Mucosa of stomach (tissue), 1 donor: ENCODE measurements around the gene RTBDN.
A peak's percentile ranks its signal among the peaks of the same experiment; 100 is the strongest.
"Not testable (repeated sequence)": the region's sequence is repeated elsewhere in the genome, so short reads cannot be mapped to it uniquely, and the experiment has no call there.

Experiments
- H3K27me3 ChIP-seq: one replicate; pipeline ENCODE4 v1.7.0; 2013; ENCODE audit warnings: mild to moderate bottlenecking, low read length; ENCODE audit not compliant: control insufficient read depth, insufficient read depth
- H3K36me3 ChIP-seq: one replicate; pipeline ENCODE4 v1.7.0; 2013; ENCODE audit warnings: low read length; ENCODE audit not compliant: control insufficient read depth, insufficient read depth
- H3K4me1 ChIP-seq: one replicate; pipeline ENCODE4 v1.7.0; 2013; ENCODE audit warnings: mild to moderate bottlenecking, low read length; ENCODE audit not compliant: control insufficient read depth, insufficient read depth
- H3K4me3 ChIP-seq: one replicate; pipeline ENCODE4 v1.7.0; 2013; ENCODE audit warnings: low read length
- H3K9ac ChIP-seq: one replicate; pipeline ENCODE4 v1.7.0; 2013; ENCODE audit warnings: mild to moderate bottlenecking, low read length, moderate library complexity
- H3K9me3 ChIP-seq: one replicate; pipeline ENCODE4 v1.7.0; 2013; ENCODE audit warnings: mild to moderate bottlenecking, low read length, moderate library complexity; ENCODE audit not compliant: control insufficient read depth
- donor health status: Pancreatic carcinoma.

RTBDN gene

DNA sequence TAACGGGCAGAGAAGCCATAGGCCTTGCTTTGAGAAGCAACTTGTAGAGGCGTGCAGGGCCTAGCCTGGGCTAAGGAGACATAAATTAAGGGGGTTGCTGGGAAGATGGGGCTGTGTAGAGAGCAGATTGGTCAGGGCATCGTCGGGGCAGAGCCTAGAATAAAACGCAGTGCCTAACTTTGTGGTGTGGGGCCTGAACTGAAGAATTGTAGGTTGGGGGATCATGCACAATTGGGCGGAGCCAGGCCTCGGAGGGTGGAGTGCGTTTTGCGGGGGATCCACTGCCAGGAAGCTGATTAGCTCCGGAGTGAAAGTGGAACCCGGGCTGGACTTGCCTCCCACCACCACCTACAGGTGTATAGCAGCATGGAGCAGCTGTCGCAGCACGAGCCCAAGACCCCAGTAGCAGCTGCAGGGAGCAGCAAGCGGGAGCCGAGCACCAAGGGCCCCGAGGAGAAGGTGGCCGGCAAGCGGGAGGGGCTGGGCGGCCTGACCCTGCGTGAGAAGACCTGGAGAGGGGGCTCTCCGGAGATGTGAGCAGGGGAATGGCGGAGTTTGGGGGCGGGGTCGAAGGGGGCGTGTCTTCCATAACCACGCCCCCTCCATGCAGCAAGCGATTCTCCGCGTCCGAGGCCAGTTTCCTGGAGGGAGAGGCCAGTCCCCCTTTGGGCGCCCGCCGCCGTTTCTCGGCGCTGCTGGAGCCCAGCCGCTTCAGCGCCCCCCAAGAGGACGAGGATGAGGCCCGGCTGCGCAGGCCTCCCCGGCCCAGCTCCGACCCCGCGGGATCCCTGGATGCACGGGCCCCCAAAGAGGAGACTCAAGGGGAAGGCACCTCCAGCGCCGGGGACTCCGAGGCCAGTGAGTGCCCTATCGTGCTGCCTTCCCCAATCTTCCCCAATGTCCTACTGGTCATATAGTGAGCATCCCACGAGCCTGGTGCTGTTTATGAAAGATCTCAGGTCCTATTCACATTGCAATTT is 33.0 kb upstream of the RTBDN start:
- H3K4me1 ChIP-seq, result peaks cover 13% of the 10 kb centered on the region
- no peak overlapping the region for H3K9ac ChIP-seq
- H3K36me3 ChIP-seq, result no peaks in the 10 kb centered on the region
- peak overlapping the region; percentile 22 for H3K4me3 ChIP-seq
- no peaks in the 10 kb centered on the region for H3K9me3 ChIP-seq
- no peaks in the 10 kb centered on the region for H3K27me3 ChIP-seq

- no peaks in the 10 kb centered on the region for H3K36me3 ChIP-seq
- H3K27me3 ChIP-seq, result no peaks in the 10 kb centered on the region
- H3K4me3 ChIP-seq, result no peak overlapping the region
- H3K9me3 ChIP-seq, result no peaks in the 10 kb centered on the region
- H3K9ac ChIP-seq, result no peak overlapping the region
- H3K4me1 ChIP-seq, result peaks cover 13% of the 10 kb centered on the region
Observed at GRCh38 chr19:12866416-12867119, 32.2 kb upstream of the RTBDN start.

GRCh38 chr19:12865746-12866415 is 31.5 kb upstream of the RTBDN start:
- Histone ChIP-seq H3K36me3 (no peaks in the 10 kb centered on the region), H3K4me3 (no peak overlapping the region), H3K9me3 (no peaks in the 10 kb centered on the region), H3K27me3 (no peaks in the 10 kb centered on the region), H3K9ac (no peak overlapping the region), H3K4me1 (peaks cover 13% of the 10 kb centered on the region)

DNA sequence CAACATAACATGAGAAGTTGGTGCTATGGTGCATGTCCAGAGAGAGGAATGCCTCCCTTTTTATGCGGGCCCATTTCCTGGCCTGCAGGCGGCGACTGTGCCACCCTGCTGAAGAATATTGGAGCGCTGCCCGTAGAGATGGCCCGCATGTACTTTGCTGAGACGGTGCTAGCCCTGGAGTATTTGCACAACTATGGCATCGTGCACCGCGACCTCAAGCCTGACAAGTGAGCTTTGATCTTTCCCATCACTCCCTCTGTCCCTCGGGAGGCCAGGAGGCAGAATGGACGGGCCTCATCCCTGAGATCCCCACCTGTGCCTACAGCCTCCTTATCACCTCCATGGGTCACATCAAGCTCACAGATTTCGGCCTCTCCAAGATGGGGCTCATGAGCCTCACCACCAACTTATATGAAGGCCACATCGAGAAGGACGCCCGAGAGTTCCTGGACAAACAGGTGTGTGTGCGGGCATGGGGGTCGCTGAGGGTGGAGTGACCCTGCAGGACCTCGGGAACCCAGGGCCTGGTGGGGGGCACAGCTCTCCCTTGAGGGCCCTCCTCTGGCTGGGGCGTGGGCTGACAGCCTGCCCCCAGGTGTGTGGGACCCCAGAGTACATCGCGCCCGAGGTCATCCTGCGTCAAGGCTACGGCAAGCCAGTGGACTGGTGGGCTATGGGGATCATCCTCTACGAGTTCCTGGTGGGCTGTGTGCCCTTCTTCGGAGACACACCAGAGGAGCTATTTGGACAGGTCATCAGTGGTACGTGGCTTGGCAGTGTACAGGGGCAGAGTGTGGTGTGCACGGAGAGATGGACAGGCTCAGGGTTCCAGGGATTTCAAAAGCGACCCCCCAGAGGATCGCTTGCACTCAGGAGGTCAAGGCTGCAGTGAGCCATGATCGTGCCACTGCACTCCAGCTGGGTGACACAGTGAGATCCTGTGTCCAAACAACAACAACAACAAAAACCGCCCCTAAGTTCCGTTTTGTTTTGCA is 30.6 kb upstream of the RTBDN start:
- H3K4me3 ChIP-seq, result no peak overlapping the region
- peaks cover 13% of the 10 kb centered on the region for H3K4me1 ChIP-seq
- no peaks in the 10 kb centered on the region for H3K36me3 ChIP-seq
- H3K9me3 ChIP-seq, result no peaks in the 10 kb centered on the region
- H3K27me3 ChIP-seq, result no peaks in the 10 kb centered on the region
- H3K9ac ChIP-seq, result no peak overlapping the region

- H3K4me1 ChIP-seq, result peaks cover 13% of the 10 kb centered on the region
- H3K9me3 ChIP-seq, result no peaks in the 10 kb centered on the region
- H3K9ac ChIP-seq, result no peak overlapping the region
- H3K4me3 ChIP-seq, result no peak overlapping the region
- no peaks in the 10 kb centered on the region for H3K27me3 ChIP-seq
- H3K36me3 ChIP-seq, result no peaks in the 10 kb centered on the region
Observed at GRCh38 chr19:12864143-12864542, 29.8 kb upstream of the RTBDN start.

GRCh38 chr19:12859546-12859945 is 25.2 kb upstream of the RTBDN start:
- Histone ChIP-seq H3K4me3 (no peak overlapping the region), H3K27me3 (no peaks in the 10 kb centered on the region), H3K9ac (no peak overlapping the region), H3K4me1 (no peaks in the 10 kb centered on the region), H3K9me3 (no peaks in the 10 kb centered on the region), H3K36me3 (no peaks in the 10 kb centered on the region)

GRCh38 chr19:12858041-12858928 is 23.9 kb upstream of the RTBDN start:
- Histone ChIP-seq H3K9me3 (no peaks in the 10 kb centered on the region), H3K4me3 (no peak overlapping the region), H3K9ac (no peak overlapping the region), H3K4me1 (no peaks in the 10 kb centered on the region), H3K27me3 (no peaks in the 10 kb centered on the region), H3K36me3 (no peaks in the 10 kb centered on the region)

DNA sequence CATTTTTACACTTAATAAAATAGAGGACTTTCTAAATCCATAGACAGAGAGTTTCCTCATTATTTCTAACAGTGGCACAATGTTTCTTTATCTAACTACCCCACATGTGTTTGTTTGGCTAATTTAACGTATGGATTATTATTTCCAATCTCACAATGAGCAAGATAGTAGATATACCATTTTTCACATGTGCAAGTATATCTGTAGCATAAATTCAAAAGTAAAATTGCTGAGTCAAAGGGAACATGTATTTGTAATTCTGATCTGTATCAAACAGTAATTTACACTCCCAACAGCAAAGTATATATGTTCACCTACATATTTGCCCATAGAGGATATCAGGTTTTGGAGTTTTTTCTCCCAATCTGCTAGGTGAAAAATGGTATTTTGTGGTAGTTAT is 22.3 kb upstream of the RTBDN start:
- no peaks in the 10 kb centered on the region for H3K36me3 ChIP-seq
- H3K9ac ChIP-seq, result no peak overlapping the region
- no peaks in the 10 kb centered on the region for H3K9me3 ChIP-seq
- H3K27me3 ChIP-seq, result no peaks in the 10 kb centered on the region
- H3K4me3 ChIP-seq, result no peak overlapping the region
- no peaks in the 10 kb centered on the region for H3K4me1 ChIP-seq

DNA sequence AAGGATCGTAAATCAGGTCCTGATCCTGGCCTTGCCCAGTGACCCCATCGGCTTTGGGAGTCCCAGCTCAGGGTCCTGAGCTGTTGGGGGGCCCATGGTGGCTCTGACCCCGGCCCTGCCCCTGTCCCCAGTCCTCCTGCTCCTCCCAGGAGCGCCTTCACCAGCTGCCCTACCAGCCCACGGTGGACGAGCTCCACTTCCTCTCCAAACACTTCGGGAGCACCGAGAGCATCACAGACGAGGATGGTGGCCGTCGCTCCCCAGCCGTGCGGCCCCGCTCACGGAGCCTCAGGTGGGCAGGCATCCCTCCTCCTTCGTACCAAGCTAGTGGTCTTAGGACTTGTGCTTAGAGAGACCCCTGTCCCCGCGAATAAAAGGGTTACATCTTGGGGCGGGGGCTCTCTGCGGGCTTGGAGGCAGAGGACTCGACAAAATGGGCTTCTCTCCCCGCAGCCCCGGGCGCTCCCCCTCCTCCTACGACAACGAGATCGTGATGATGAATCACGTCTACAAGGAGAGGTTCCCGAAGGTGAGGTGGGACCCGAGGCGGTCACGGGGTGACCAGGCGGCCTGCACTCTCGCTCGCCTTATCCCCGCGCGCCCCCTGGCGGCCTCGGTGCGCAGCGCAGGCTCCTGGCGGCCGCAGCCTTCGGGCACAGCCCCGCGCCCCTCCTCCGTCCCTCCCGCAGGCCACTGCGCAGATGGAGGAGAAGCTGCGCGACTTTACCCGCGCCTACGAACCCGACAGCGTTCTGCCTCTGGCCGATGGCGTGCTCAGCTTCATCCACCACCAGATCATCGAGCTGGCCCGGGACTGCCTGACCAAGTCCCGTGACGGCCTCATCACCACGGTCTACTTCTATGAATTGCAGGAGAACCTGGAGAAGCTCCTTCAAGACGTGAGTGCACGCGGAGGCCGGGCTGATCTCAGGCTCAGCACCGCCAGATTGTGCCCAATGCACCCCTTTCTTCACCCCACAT is 13.1 kb upstream of the RTBDN start:
- Histone ChIP-seq H3K36me3 (no peaks in the 10 kb centered on the region), H3K27me3 (peaks cover 7% of the 10 kb centered on the region), H3K4me1 (peaks cover 9% of the 10 kb centered on the region), H3K4me3 (no peak overlapping the region), H3K9me3 (no peaks in the 10 kb centered on the region), H3K9ac (no peak overlapping the region)

GRCh38 chr19:12846613-12847012 is 12.2 kb upstream of the RTBDN start:
- Histone ChIP-seq H3K27me3 (peaks cover 11% of the 10 kb centered on the region), H3K4me1 (peaks cover 11% of the 10 kb centered on the region)
- H3K9ac ChIP-seq, result not testable (repeated sequence)

More at GRCh38 chr19:12846613-12847012, 12.2 kb upstream of the RTBDN start:
- not testable (repeated sequence) for H3K36me3 ChIP-seq, H3K4me3 ChIP-seq, H3K9me3 ChIP-seq
